Lung (tissue), 12 donors: Measurements from ENCODE around the gene CST8. TPM values are rescaled to one million over a fixed set of nuclear protein-coding genes. Genes with fewer than 3 reads are reported as not detected.

Source experiments
- ATAC-seq: fragments of 200-7000 bp; cut with Tn5 transposase; one replicate; pipeline ENCODE4 v1.9.1; 2020; ENCODE audit warnings: moderate number of reproducible peaks; ENCODE audit not compliant: insufficient read depth, low FRiP score
- DNase-seq, 3 donors: peaks; one replicate each; pipeline ENCODE4 v3.0.0-alpha.2; 2013 to 2017
- H3K27ac ChIP-seq, 2 donors: one replicate each; pipeline ENCODE4 v1.5.1; 2013; ENCODE audit warnings: mild to moderate bottlenecking in 2 of 2, moderate library complexity in 2 of 2, control low read depth in 1 of 2, inconsistent platforms in 1 of 2, low read depth in 1 of 2, low read length in 1 of 2
- H3K27me3 ChIP-seq, 3 donors: one replicate each; pipeline ENCODE4 v1.5.1; 2013; ENCODE audit warnings: low read length in 2 of 3; ENCODE audit not compliant: control insufficient read depth in 3 of 3, insufficient read depth in 3 of 3
- H3K36me3 ChIP-seq, 4 donors: one replicate each; pipeline ENCODE4 v1.5.1; 2013; ENCODE audit warnings: low read length in 4 of 4, mild to moderate bottlenecking in 1 of 4, moderate library complexity in 1 of 4; ENCODE audit not compliant: control insufficient read depth in 4 of 4, insufficient read depth in 4 of 4
- H3K4me1 ChIP-seq, 5 donors: one replicate each; pipeline ENCODE4 v1.5.1; 2013; ENCODE audit warnings: low read length in 5 of 5, mild to moderate bottlenecking in 2 of 5, moderate library complexity in 1 of 5; ENCODE audit not compliant: control insufficient read depth in 5 of 5, insufficient read depth in 5 of 5
- H3K4me3 ChIP-seq: one replicate; pipeline ENCODE4 v1.5.1; 2013; ENCODE audit warnings: mild to moderate bottlenecking, control low read depth, moderate library complexity
- H3K9ac ChIP-seq, 2 donors: one replicate each; pipeline ENCODE4 v1.5.1; 2013; ENCODE audit warnings: low read length in 2 of 2, control low read depth in 1 of 2; ENCODE audit not compliant: insufficient read depth in 1 of 2
- H3K9me3 ChIP-seq, 4 donors: one replicate each; pipeline ENCODE4 v1.5.1; 2013; ENCODE audit warnings: low read length in 3 of 4, mild to moderate bottlenecking in 1 of 4, moderate library complexity in 1 of 4; ENCODE audit not compliant: control insufficient read depth in 4 of 4, insufficient read depth in 3 of 4
- WGBS, 2 donors: extraction: QIAGEN DNeasy Blood & Tissue Kit; methylation state at CpG; one replicate each; pipeline ENCODE4 v1.1.7; 2013; 5-methylcytosine and 5-hydroxymethylcytosine counted together
- polyA plus RNA-seq, 2 donors: library from polyadenylated mRNA; stranded (reverse); fragments of 200-250 nt; gene quantifications; one replicate each; pipeline ENCODE4 v1.2.1, GENCODE V29; 2013
- total RNA-seq, 2 donors: library from RNA; depleted of rRNA in 1 of 2; stranded (reverse); fragments of >200 nt in 1 of 2; gene quantifications; one replicate each; pipeline ENCODE4 v1.2.1, GENCODE V29; 2014 to 2021
- TF ChIP-seq, protein P1 (sequence below): IDR thresholded peaks from 2 replicates; pipeline ENCODE4 v1.5.1; 2012; ENCODE audit warnings: mild to moderate bottlenecking; ENCODE audit errors: control extremely low read depth, extremely low read depth
- donor health status: control.
- donor health status: control.
- donor health status: Bipolar disorder and iron deficiency.
- donor health status: healthy.
- donor health status: DM: yes; HTN: yes; CAD: no.

The CST8 gene
- total and polyA plus RNA-seq, 4 donors = not detected

DNA sequence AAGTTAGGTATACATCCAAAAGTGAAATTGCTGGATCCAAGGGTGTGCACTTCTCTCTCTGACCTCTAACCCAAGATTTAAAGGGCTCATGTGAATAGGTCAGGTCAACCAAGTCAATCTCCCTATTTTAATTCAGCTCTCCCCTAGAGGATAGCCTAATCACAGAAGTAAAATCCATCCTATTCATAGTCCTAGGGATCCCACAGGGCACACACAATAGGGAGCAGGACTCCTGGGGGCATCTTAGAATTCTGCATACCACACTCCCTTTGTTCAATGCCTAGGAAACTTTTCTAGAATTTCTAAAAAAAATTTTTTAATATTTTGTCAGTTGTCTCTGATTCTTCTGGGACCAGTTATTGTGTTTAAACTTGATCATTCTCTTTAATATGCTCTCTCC is 42.2 kb downstream of the CST8 start:
- no peak overlapping the region for H3K27ac ChIP-seq
- no peaks in the 10 kb centered on the region for H3K36me3 ChIP-seq
- DNase-seq (no peak), ATAC-seq (no peak)
- H3K4me3 ChIP-seq = no peak overlapping the region
- H3K4me1 ChIP-seq = no peaks in the 10 kb centered on the region
- TF ChIP-seq, protein P1, sequence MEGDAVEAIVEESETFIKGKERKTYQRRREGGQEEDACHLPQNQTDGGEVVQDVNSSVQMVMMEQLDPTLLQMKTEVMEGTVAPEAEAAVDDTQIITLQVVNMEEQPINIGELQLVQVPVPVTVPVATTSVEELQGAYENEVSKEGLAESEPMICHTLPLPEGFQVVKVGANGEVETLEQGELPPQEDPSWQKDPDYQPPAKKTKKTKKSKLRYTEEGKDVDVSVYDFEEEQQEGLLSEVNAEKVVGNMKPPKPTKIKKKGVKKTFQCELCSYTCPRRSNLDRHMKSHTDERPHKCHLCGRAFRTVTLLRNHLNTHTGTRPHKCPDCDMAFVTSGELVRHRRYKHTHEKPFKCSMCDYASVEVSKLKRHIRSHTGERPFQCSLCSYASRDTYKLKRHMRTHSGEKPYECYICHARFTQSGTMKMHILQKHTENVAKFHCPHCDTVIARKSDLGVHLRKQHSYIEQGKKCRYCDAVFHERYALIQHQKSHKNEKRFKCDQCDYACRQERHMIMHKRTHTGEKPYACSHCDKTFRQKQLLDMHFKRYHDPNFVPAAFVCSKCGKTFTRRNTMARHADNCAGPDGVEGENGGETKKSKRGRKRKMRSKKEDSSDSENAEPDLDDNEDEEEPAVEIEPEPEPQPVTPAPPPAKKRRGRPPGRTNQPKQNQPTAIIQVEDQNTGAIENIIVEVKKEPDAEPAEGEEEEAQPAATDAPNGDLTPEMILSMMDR = no peak
- H3K27me3 ChIP-seq = no peaks in the 10 kb centered on the region
- H3K9ac ChIP-seq = no peak overlapping the region
- peaks cover 0 to 2% (median 0%) of the 10 kb centered on the region in 4 donors for H3K9me3 ChIP-seq

DNA sequence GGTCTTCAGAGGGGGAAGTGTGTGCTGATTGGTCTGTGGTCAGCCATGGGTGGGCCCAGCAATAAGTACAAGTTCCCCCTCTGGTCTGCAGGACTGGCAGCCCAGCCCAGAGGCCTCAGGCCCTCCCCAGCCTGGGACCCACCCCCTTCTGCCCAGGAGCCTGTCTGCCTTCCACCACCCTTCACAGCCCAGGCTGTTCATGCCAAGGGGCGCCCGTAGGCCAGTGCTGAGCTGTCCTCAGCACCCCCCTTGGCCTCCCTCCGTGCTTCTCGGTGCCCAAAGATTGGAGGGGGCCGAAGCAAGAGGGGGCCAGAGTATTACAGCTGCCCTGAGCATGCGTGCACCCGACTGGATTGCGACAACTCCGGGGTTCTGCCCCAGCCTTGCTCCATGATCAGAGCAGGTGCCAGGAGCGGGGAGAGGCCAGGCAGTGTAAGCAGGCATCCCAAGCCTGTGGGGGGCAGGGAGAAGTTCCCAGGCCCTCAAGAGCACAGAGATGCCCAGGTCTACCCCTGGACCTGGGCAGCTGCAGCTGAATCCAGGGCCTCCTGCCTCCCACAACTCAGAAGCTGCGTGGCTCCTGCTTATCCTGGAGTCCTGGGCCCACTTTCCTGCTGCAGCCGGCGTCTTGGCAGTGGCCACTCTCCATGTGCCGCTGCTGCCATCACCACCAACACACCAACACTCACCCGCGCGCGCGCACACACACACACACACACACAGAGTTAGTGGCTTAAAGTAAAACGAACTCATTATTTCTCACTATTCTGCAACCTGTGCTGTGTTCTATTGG is 44.1 kb downstream of the CST8 start:
- ATAC-seq = no peak
- H3K27ac ChIP-seq = no peak overlapping the region
- 82 to 84% methylated on average over 20 of the region's 20 CpGs for WGBS, 2 donors
- H3K4me3 ChIP-seq = no peak overlapping the region
- no peaks in the 10 kb centered on the region for H3K36me3 ChIP-seq
- H3K9ac ChIP-seq = no peak overlapping the region
- no peak for DNase-seq
- no peaks in the 10 kb centered on the region for H3K27me3 ChIP-seq
- TF ChIP-seq, protein P1 = no peak
- no peaks in the 10 kb centered on the region for H3K4me1 ChIP-seq
- peaks cover 0 to 5% (median 0%) of the 10 kb centered on the region in 4 donors for H3K9me3 ChIP-seq

DNA sequence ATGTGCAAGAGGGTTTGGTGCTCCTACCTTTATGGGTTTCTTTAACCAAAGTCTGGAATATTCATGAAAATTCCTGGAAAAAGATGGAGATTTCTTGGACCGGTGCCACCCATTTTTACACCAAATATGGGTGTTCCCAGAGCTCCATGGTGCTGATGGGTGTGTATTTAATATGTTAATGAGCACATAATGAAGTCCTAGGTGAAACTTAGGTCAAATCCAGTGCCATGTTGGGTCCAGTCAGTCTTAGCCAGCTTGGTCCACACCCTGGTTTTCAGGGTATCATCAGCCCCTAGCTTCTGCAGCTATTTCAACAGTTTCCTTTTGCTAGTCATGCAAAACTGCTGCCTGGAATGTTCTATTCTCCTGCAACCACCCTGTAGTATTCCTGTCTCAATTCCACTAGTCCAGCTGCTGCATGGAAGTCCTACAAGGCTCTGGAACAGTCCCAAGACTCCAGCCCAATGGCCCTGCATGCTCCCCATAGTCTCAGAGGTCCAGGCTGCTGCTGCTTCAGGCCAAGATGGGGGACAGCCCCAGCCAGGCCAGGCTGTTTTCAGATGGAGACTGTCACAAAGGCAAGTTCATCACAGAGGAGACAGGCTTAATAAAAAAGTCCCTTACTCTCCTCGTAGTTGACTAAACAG is 45.5 kb downstream of the CST8 start:
- Histone ChIP-seq H3K27ac (no peak overlapping the region), H3K27me3 (no peaks in the 10 kb centered on the region), H3K9me3 (peaks cover 0 to 5% (median 0%) of the 10 kb centered on the region in 4 donors), H3K9ac (no peak overlapping the region), H3K4me1 (no peaks in the 10 kb centered on the region), H3K36me3 (no peaks in the 10 kb centered on the region), H3K4me3 (no peak overlapping the region)
- TF ChIP-seq, protein P1 = no peak
- ATAC-seq (no peak), DNase-seq (no peak)
- 81 to 82% methylated on average over 2 of the region's 2 CpGs for WGBS, 2 donors
